ENCODE data around the gene CNTD1. TPM values are rescaled to one million over a fixed set of nuclear protein-coding genes. Genes with fewer than 3 reads are reported as not detected.
"Not testable (repeated sequence)": the region's sequence is repeated elsewhere in the genome, so short reads cannot be mapped to it uniquely, and the experiment has no call there.

The CNTD1 gene
- total RNA-seq, 1 experiment from 2014 or later: not detected

DNA sequence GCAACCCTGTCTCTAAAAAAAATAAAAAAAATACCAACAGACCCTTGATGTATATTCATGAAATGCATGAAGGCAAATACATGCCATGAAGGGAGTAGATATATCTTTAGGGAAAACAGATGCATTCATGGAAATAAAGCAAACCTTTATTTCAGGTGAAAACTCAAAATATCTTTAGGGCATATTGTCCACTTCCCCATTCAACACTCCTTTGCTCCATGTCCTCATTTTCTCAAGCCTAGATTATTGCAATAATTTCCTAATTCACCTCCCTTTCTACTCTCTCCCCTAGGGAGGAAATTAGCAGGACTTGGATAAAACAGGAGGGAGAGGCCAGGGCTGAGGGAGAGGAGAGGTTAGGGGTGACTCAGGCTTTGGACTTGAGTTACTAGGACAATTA lies 31.1 kb upstream of the CNTD1 start:
- Mint-ChIP-seq H3K27me3 (ENCODE audit: low read depth) (peaks cover 23% of the 10 kb centered on the region), H3K27ac (no peak overlapping the region), H3K36me3 (no peaks in the 10 kb centered on the region), H3K4me3 (no peak overlapping the region), H3K4me1 (peaks cover 11% of the 10 kb centered on the region), H3K9me3 (no peaks in the 10 kb centered on the region)
- no peak for TF ChIP-seq NFYB (CRISPR knock-in tag; conservative IDR thresholded peaks at IDR 0.05; ENCODE audit: low read depth)
- TF ChIP-seq, protein P1, sequence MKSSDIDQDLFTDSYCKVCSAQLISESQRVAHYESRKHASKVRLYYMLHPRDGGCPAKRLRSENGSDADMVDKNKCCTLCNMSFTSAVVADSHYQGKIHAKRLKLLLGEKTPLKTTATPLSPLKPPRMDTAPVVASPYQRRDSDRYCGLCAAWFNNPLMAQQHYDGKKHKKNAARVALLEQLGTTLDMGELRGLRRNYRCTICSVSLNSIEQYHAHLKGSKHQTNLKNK (CRISPR knock-in tag; IDR thresholded peaks at IDR 0.05): no peak
- TF ChIP-seq, protein P2, sequence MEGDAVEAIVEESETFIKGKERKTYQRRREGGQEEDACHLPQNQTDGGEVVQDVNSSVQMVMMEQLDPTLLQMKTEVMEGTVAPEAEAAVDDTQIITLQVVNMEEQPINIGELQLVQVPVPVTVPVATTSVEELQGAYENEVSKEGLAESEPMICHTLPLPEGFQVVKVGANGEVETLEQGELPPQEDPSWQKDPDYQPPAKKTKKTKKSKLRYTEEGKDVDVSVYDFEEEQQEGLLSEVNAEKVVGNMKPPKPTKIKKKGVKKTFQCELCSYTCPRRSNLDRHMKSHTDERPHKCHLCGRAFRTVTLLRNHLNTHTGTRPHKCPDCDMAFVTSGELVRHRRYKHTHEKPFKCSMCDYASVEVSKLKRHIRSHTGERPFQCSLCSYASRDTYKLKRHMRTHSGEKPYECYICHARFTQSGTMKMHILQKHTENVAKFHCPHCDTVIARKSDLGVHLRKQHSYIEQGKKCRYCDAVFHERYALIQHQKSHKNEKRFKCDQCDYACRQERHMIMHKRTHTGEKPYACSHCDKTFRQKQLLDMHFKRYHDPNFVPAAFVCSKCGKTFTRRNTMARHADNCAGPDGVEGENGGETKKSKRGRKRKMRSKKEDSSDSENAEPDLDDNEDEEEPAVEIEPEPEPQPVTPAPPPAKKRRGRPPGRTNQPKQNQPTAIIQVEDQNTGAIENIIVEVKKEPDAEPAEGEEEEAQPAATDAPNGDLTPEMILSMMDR (IDR thresholded peaks at IDR 0.05): no peak
- no peak for TF ChIP-seq MXD4 (CRISPR knock-in tag; IDR thresholded peaks at IDR 0.05; ENCODE audit: borderline replicate concordance)
- TF ChIP-seq, protein P3, sequence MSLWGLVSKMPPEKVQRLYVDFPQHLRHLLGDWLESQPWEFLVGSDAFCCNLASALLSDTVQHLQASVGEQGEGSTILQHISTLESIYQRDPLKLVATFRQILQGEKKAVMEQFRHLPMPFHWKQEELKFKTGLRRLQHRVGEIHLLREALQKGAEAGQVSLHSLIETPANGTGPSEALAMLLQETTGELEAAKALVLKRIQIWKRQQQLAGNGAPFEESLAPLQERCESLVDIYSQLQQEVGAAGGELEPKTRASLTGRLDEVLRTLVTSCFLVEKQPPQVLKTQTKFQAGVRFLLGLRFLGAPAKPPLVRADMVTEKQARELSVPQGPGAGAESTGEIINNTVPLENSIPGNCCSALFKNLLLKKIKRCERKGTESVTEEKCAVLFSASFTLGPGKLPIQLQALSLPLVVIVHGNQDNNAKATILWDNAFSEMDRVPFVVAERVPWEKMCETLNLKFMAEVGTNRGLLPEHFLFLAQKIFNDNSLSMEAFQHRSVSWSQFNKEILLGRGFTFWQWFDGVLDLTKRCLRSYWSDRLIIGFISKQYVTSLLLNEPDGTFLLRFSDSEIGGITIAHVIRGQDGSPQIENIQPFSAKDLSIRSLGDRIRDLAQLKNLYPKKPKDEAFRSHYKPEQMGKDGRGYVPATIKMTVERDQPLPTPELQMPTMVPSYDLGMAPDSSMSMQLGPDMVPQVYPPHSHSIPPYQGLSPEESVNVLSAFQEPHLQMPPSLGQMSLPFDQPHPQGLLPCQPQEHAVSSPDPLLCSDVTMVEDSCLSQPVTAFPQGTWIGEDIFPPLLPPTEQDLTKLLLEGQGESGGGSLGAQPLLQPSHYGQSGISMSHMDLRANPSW (CRISPR knock-in tag; conservative IDR thresholded peaks at IDR 0.05; ENCODE audit: low read depth): no peak
- no peak for TF ChIP-seq SP1 (CRISPR knock-in tag; conservative IDR thresholded peaks at IDR 0.05)
- no peak for TF ChIP-seq TCF7 (CRISPR knock-in tag; IDR thresholded peaks at IDR 0.05; ENCODE audit: low read depth)
- TF ChIP-seq GRHL2 (CRISPR knock-in tag; IDR thresholded peaks at IDR 0.05; ENCODE audit: insufficient replicate concordance, severe bottlenecking): no peak
- TF ChIP-seq, protein P4, sequence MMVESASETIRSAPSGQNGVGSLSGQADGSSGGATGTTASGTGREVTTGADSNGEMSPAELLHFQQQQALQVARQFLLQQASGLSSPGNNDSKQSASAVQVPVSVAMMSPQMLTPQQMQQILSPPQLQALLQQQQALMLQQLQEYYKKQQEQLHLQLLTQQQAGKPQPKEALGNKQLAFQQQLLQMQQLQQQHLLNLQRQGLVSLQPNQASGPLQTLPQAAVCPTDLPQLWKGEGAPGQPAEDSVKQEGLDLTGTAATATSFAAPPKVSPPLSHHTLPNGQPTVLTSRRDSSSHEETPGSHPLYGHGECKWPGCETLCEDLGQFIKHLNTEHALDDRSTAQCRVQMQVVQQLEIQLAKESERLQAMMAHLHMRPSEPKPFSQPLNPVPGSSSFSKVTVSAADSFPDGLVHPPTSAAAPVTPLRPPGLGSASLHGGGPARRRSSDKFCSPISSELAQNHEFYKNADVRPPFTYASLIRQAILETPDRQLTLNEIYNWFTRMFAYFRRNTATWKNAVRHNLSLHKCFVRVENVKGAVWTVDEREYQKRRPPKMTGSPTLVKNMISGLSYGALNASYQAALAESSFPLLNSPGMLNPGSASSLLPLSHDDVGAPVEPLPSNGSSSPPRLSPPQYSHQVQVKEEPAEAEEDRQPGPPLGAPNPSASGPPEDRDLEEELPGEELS (CRISPR knock-in tag; IDR thresholded peaks at IDR 0.05): no peak
- TF ChIP-seq, protein P5, sequence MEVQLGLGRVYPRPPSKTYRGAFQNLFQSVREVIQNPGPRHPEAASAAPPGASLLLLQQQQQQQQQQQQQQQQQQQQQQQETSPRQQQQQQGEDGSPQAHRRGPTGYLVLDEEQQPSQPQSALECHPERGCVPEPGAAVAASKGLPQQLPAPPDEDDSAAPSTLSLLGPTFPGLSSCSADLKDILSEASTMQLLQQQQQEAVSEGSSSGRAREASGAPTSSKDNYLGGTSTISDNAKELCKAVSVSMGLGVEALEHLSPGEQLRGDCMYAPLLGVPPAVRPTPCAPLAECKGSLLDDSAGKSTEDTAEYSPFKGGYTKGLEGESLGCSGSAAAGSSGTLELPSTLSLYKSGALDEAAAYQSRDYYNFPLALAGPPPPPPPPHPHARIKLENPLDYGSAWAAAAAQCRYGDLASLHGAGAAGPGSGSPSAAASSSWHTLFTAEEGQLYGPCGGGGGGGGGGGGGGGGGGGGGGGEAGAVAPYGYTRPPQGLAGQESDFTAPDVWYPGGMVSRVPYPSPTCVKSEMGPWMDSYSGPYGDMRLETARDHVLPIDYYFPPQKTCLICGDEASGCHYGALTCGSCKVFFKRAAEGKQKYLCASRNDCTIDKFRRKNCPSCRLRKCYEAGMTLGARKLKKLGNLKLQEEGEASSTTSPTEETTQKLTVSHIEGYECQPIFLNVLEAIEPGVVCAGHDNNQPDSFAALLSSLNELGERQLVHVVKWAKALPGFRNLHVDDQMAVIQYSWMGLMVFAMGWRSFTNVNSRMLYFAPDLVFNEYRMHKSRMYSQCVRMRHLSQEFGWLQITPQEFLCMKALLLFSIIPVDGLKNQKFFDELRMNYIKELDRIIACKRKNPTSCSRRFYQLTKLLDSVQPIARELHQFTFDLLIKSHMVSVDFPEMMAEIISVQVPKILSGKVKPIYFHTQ (CRISPR knock-in tag; IDR thresholded peaks at IDR 0.05): no peak
- TF ChIP-seq CREB1 (CRISPR knock-in tag; IDR thresholded peaks at IDR 0.05): no peak
- no peak for TF ChIP-seq ETV6 (CRISPR knock-in tag; IDR thresholded peaks at IDR 0.05)
- TF ChIP-seq, protein P6, sequence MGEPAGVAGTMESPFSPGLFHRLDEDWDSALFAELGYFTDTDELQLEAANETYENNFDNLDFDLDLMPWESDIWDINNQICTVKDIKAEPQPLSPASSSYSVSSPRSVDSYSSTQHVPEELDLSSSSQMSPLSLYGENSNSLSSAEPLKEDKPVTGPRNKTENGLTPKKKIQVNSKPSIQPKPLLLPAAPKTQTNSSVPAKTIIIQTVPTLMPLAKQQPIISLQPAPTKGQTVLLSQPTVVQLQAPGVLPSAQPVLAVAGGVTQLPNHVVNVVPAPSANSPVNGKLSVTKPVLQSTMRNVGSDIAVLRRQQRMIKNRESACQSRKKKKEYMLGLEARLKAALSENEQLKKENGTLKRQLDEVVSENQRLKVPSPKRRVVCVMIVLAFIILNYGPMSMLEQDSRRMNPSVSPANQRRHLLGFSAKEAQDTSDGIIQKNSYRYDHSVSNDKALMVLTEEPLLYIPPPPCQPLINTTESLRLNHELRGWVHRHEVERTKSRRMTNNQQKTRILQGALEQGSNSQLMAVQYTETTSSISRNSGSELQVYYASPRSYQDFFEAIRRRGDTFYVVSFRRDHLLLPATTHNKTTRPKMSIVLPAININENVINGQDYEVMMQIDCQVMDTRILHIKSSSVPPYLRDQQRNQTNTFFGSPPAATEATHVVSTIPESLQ (CRISPR knock-in tag; IDR thresholded peaks at IDR 0.05): no peak
- no peak for TF ChIP-seq RELA (CRISPR knock-in tag; IDR thresholded peaks at IDR 0.05; ENCODE audit: borderline replicate concordance)
- no peak for TF ChIP-seq ELF4 (CRISPR knock-in tag; IDR thresholded peaks at IDR 0.05; ENCODE audit: low read depth)
- CTCF ChIA-PET: no interaction called here
- DNase-seq (ENCODE audit: low spot score): no peak
- no peak for ATAC-seq
- POLR2A ChIA-PET: no interaction called here

DNA sequence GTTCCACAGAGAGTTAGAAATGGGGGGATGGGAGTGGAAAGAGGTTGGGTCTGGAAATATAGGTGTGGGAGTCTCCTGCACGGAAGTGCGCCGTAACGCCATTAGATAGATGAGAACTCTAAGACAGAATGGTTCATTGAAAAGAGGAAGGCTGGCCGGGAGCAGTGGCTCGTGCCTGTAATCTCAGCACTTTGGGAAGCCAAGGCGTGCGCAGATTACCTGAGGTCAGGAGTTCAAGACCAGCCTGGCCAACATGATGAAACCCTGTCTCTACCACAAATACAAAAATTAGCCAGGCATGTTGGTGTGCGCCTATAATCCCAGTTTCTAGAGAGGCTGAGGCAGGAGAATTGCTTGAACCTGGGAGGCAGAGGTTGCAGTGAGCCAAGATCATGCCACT lies 30.7 kb upstream of the CNTD1 start:
- H3K4me3 Mint-ChIP-seq; H3K9me3 Mint-ChIP-seq; DNase-seq (ENCODE audit: low spot score); H3K27ac Mint-ChIP-seq; POLR2A ChIA-PET; H3K36me3 Mint-ChIP-seq; H3K4me1 Mint-ChIP-seq; ATAC-seq; CTCF ChIA-PET: not testable (repeated sequence)
- peaks cover 18% of the 10 kb centered on the region for H3K27me3 Mint-ChIP-seq (ENCODE audit: low read depth)

DNA sequence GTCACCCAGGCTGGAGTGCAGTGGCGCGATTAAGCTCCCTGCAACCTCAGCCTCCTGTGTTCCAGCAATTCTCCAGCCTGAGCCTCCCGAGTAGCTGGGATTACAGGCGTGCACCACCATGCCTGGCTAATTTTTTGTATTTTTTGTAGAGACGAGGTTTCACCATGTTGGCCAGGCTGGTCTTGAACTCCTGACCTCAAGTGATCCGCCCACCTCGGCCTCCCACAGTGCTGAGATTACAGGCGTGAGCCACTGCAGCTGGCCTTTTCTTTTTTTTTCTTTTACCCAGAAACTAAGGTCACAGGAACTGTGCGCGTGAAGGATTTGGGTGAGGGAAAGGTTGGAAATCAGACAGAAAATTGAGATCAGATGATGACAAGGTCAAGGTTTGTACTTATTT lies 28.7 kb upstream of the CNTD1 start:
- H3K9me3 Mint-ChIP-seq: not testable (repeated sequence)
- CTCF ChIA-PET: interaction anchor here (0.9 to 1.0 kb wide), 2 partner anchors 9 to 54 kb away, joined by 3 to 4 read pairs; partner anchors contain the start of gene BECN1

More for the DNA sequence above, 28.7 kb upstream of the CNTD1 start:
- H3K27ac Mint-ChIP-seq; H3K4me1 Mint-ChIP-seq; ATAC-seq; POLR2A ChIA-PET; DNase-seq (ENCODE audit: low spot score); H3K36me3 Mint-ChIP-seq; H3K4me3 Mint-ChIP-seq: not testable (repeated sequence)
- peaks cover 13% of the 10 kb centered on the region for H3K27me3 Mint-ChIP-seq (ENCODE audit: low read depth)

Measured in WTC11 (cell line).